ENCODE results near the gene DDX19B.
"Not testable (repeated sequence)": the region's sequence is repeated elsewhere in the genome, so short reads cannot be mapped to it uniquely, and the experiment has no call there.

The DDX19B gene

GRCh38 chr16:70287304-70287971 is 11.5 kb upstream of the DDX19B start:
- not testable (repeated sequence) for DNase-seq (ENCODE audit: low spot score)

- peak; percentile 99 for DNase-seq (ENCODE audit: low spot score)
These were observed 9.5 kb upstream of the DDX19B start, which contains the start of gene AARS1 for GRCh38 chr16:70289229-70290094. Gene AARS1, minus strand, starts transcription at chr16:70289506. Its CDS starts 6,743 bp downstream, at chr16:70282763.

- DNase-seq (ENCODE audit: low spot score), result no peak
These were observed 8.0 kb upstream of the DDX19B start for GRCh38 chr16:70290949-70291519.

GRCh38 chr16:70292148-70292547 is 6.8 kb upstream of the DDX19B start:
- DNase-seq (ENCODE audit: low spot score), result not testable (repeated sequence)

GRCh38 chr16:70294385-70295025 is 4.5 kb upstream of the DDX19B start:
- DNase-seq (ENCODE audit: low spot score), result no peak

GRCh38 chr16:70295634-70296033 is 3.4 kb upstream of the DDX19B start:
- DNase-seq (ENCODE audit: low spot score), result no peak

GRCh38 chr16:70301121-70301520 is 2.1 kb downstream of the DDX19B start:
- no peak for DNase-seq (ENCODE audit: low spot score)

GRCh38 chr16:70302745-70303144 is 3.8 kb downstream of the DDX19B start:
- no peak for DNase-seq (ENCODE audit: low spot score)

- no peak for DNase-seq (ENCODE audit: low spot score)
These were observed 6.0 kb downstream of the DDX19B start for GRCh38 chr16:70304892-70305448.

GRCh38 chr16:70306880-70307279 is 7.9 kb downstream of the DDX19B start:
- DNase-seq (ENCODE audit: low spot score), result no peak

GRCh38 chr16:70307726-70308125 is 8.7 kb downstream of the DDX19B start:
- not testable (repeated sequence) for DNase-seq (ENCODE audit: low spot score)

- DNase-seq (ENCODE audit: low spot score), result no peak
These were observed 21.1 kb downstream of the DDX19B start for GRCh38 chr16:70320121-70320520.

- no peak for DNase-seq (ENCODE audit: low spot score)
These were observed 26.2 kb downstream of the DDX19B start for GRCh38 chr16:70324998-70325747.

- no peak for DNase-seq (ENCODE audit: low spot score)
These were observed 32.1 kb downstream of the DDX19B start for GRCh38 chr16:70331091-70331490.

GRCh38 chr16:70331588-70332358 is 32.8 kb downstream of the DDX19B start:
- DNase-seq (ENCODE audit: low spot score), result no peak

- not testable (repeated sequence) for DNase-seq (ENCODE audit: low spot score)
These were observed 33.7 kb downstream of the DDX19B start for GRCh38 chr16:70332728-70333127.

GRCh38 chr16:70337814-70338213 is 38.8 kb downstream of the DDX19B start:
- DNase-seq (ENCODE audit: low spot score), result no peak

GRCh38 chr16:70341600-70341999 is 42.6 kb downstream of the DDX19B start:
- DNase-seq (ENCODE audit: low spot score), result no peak

- DNase-seq (ENCODE audit: low spot score), result no peak
These were observed 43.0 kb downstream of the DDX19B start for GRCh38 chr16:70342016-70342415.

GRCh38 chr16:70345840-70346239 is 46.9 kb downstream of the DDX19B start:
- DNase-seq (ENCODE audit: low spot score), result no peak
